ENCODE measurements around the gene HDLBP.

Gene HDLBP

DNA sequence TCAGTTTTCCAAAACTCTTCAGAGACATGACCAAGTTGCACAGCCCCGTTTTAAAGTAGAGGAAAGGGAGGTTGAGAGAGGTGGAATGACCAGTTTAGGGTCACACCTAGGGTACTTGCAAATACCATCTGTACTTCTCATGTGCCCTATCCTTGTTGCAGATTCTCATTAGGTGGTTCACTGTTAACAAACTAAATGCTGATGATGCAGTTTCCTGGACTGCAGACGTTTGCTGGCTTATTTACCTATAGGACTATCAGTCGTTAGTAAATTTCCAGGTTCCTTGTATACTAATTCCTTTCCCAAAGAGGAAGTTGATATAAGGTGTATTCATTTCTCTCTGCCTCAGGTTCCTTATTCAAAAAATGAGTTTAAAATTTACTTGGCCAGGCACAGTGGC, 42.1 kb upstream of the HDLBP start:
- H3K18ac ChIP-seq (ENCODE audit: low read length): no peak overlapping the region
- H3K9ac ChIP-seq (ENCODE audit: low read length): peak overlapping the region; percentile 49
- H3K23ac ChIP-seq (ENCODE audit: low read length): no peak overlapping the region
- no peak overlapping the region for H2BK5ac ChIP-seq (ENCODE audit: low read length)
- H4K5ac ChIP-seq (ENCODE audit: low read length): no peak overlapping the region
- peaks cover 18% of the 10 kb centered on the region for H3K4me1 ChIP-seq (ENCODE audit: control insufficient read depth, low read depth, low read length)
- H3K56ac ChIP-seq (ENCODE audit: low read length): peak overlapping the region; percentile 49
- DNase-seq: no peak
- H4K8ac ChIP-seq (ENCODE audit: low read depth, low read length): no peak overlapping the region
- H3K27me3 ChIP-seq (ENCODE audit: insufficient read depth, low read length, poor library complexity): no peaks in the 10 kb centered on the region
- H3K36me3 ChIP-seq (ENCODE audit: control insufficient read depth, insufficient read depth, low read length): no peaks in the 10 kb centered on the region
- H2BK120ac ChIP-seq (ENCODE audit: low read depth, low read length): no peak overlapping the region
- no CpG with 5 or more reads among the region's 3 CpGs for WGBS (ENCODE audit: extremely low coverage, insufficient coverage, low lambda C conversion rate)
- peaks cover 22% of the 10 kb centered on the region for H3K79me1 ChIP-seq (ENCODE audit: low read length)
- H3K4me2 ChIP-seq (ENCODE audit: low read length): peak overlapping the region; percentile 18
- H3K4me3 ChIP-seq (ENCODE audit: low read length): no peak overlapping the region
- no peak overlapping the region for H2AK5ac ChIP-seq (ENCODE audit: low read length)
- H3K79me2 ChIP-seq (ENCODE audit: control insufficient read depth, insufficient read depth, low read length): peaks cover 35% of the 10 kb centered on the region
- H3K4ac ChIP-seq (ENCODE audit: low read depth, low read length): no peak overlapping the region
- no peak overlapping the region for H2BK15ac ChIP-seq (replicated peaks; ENCODE audit: low read depth)
- no peak overlapping the region for H3K27ac ChIP-seq (ENCODE audit: low read depth, low read length)

DNA sequence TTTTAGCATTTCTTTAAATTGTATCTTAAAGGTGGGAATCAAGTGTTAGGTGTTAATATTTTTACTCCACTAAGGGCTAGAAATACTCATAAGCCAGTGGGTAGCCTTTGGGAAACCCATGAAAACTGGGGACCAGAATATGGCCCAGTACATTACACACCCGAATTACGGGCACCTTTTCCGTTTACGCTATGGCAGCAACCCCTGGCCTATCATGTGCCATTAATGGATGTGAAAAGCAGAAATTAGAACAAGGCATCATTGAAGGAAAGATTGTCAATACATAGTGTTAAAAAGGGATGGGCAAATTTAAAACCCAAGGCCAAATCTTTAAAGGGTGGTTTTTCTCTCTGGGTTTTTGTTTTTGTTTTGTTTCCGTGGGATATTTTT, 41.4 kb upstream of the HDLBP start:
- no peak overlapping the region for H4K5ac ChIP-seq (ENCODE audit: low read length)

DNA sequence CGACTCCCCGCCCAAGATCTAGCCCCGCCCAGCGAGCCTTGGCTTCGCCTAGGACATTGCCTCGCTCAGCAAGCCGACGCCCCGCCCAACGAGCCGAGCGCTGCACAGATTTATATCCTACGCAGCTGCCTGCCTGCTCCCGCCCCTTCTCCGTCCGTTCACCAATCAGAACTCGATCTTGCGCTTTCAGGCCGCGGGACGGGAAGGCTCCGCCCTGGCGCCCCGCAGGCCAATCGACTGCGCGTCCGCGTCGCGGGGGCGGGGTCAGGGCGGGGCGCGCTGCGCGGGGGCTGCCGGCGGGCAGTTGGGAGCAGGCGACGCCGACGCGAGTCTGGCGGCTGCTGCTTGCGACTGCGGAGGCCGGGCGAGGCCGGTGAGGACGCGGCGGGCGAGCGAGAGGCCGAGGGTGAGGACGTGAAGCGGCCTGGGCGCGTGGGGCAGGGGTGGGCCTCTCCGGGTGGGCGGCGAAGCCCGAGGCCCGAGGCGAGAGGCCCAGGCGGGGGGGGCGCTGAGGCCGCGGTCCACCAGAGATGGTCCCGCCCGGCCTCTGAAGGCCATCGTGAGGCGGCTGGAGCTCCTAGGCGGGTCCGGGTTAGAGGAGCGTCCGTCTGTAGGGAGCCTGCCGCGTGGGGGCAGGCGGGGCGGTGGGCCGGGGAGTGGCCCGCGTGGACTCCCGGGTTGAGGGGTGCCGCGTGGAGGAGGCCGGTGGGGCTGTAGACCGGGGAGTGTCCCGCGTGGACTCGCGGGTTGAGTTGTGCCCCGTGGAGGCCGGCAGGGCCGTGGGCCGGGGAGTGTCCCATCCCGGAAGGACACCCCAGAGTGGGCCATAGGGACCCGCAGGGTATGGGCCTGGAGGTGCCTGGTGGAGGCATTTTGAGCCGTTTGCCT, 40.8 kb upstream of the HDLBP start, which contains the start of gene FARP2:
Gene FARP2, plus strand, starts transcription at position 303 of the 888 bp plus-strand sequence. CDS start 16,823 bp downstream, outside the sequence.
- Histone ChIP-seq H2BK15ac (replicated peaks; ENCODE audit: low read depth) (no peak within 1 kb of the TSS), H3K4ac (ENCODE audit: low read depth, low read length) (peak within 1 kb of the TSS; percentile 64), H3K36me3 (ENCODE audit: control insufficient read depth, insufficient read depth, low read length) (peaks cover 2% of the 10 kb centered on the region), H3K27me3 (ENCODE audit: insufficient read depth, low read length, poor library complexity) (no peaks in the 10 kb centered on the region), H2AK5ac (ENCODE audit: low read length) (no peak within 1 kb of the TSS), H3K23ac (ENCODE audit: low read length) (no peak within 1 kb of the TSS), H3K4me3 (ENCODE audit: low read length) (peak within 1 kb of the TSS; percentile 84), H4K8ac (ENCODE audit: low read depth, low read length) (no peak within 1 kb of the TSS), H3K18ac (ENCODE audit: low read length) (peak within 1 kb of the TSS; percentile 43), H2BK120ac (ENCODE audit: low read depth, low read length) (no peak within 1 kb of the TSS), H3K9ac (ENCODE audit: low read length) (peak within 1 kb of the TSS; percentile 87), H3K4me1 (ENCODE audit: control insufficient read depth, low read depth, low read length) (peaks cover 18% of the 10 kb centered on the region), H3K27ac (ENCODE audit: low read depth, low read length) (peak within 1 kb of the TSS; percentile 65), H3K4me2 (ENCODE audit: low read length) (peak within 1 kb of the TSS; percentile 87), H2BK5ac (ENCODE audit: low read length) (no peak within 1 kb of the TSS), H4K5ac (ENCODE audit: low read length) (no peak within 1 kb of the TSS), H3K79me2 (ENCODE audit: control insufficient read depth, insufficient read depth, low read length) (peaks cover 35% of the 10 kb centered on the region), H3K79me1 (ENCODE audit: low read length) (peaks cover 22% of the 10 kb centered on the region), H3K56ac (ENCODE audit: low read length) (peak within 1 kb of the TSS; percentile 94)
- no CpG with 5 or more reads among the region's 101 CpGs for WGBS (ENCODE audit: extremely low coverage, insufficient coverage, low lambda C conversion rate)
- DNase-seq: peak; percentile 99

More for the DNA sequence above, 41.4 kb upstream of the HDLBP start:
- H3K4ac ChIP-seq (ENCODE audit: low read depth, low read length): no peak overlapping the region
- H3K36me3 ChIP-seq (ENCODE audit: control insufficient read depth, insufficient read depth, low read length): no peaks in the 10 kb centered on the region
- no peak overlapping the region for H3K18ac ChIP-seq (ENCODE audit: low read length)
- H3K79me1 ChIP-seq (ENCODE audit: low read length): peaks cover 22% of the 10 kb centered on the region
- no peak overlapping the region for H4K8ac ChIP-seq (ENCODE audit: low read depth, low read length)
- H2AK5ac ChIP-seq (ENCODE audit: low read length): no peak overlapping the region
- peaks cover 35% of the 10 kb centered on the region for H3K79me2 ChIP-seq (ENCODE audit: control insufficient read depth, insufficient read depth, low read length)
- no peaks in the 10 kb centered on the region for H3K27me3 ChIP-seq (ENCODE audit: insufficient read depth, low read length, poor library complexity)
- H2BK5ac ChIP-seq (ENCODE audit: low read length): no peak overlapping the region
- peak overlapping the region; percentile 94 for H3K56ac ChIP-seq (ENCODE audit: low read length)
- peak overlapping the region; percentile 84 for H3K4me3 ChIP-seq (ENCODE audit: low read length)
- H3K27ac ChIP-seq (ENCODE audit: low read depth, low read length): no peak overlapping the region
- H2BK15ac ChIP-seq (replicated peaks; ENCODE audit: low read depth): no peak overlapping the region
- no peak overlapping the region for H3K23ac ChIP-seq (ENCODE audit: low read length)
- H3K9ac ChIP-seq (ENCODE audit: low read length): peak overlapping the region; percentile 87
- H3K4me1 ChIP-seq (ENCODE audit: control insufficient read depth, low read depth, low read length): peaks cover 18% of the 10 kb centered on the region
- peak overlapping the region; percentile 87 for H3K4me2 ChIP-seq (ENCODE audit: low read length)
- no peak for DNase-seq
- H2BK120ac ChIP-seq (ENCODE audit: low read depth, low read length): no peak overlapping the region
- no CpG with 5 or more reads among the region's 5 CpGs for WGBS (ENCODE audit: extremely low coverage, insufficient coverage, low lambda C conversion rate)

DNA sequence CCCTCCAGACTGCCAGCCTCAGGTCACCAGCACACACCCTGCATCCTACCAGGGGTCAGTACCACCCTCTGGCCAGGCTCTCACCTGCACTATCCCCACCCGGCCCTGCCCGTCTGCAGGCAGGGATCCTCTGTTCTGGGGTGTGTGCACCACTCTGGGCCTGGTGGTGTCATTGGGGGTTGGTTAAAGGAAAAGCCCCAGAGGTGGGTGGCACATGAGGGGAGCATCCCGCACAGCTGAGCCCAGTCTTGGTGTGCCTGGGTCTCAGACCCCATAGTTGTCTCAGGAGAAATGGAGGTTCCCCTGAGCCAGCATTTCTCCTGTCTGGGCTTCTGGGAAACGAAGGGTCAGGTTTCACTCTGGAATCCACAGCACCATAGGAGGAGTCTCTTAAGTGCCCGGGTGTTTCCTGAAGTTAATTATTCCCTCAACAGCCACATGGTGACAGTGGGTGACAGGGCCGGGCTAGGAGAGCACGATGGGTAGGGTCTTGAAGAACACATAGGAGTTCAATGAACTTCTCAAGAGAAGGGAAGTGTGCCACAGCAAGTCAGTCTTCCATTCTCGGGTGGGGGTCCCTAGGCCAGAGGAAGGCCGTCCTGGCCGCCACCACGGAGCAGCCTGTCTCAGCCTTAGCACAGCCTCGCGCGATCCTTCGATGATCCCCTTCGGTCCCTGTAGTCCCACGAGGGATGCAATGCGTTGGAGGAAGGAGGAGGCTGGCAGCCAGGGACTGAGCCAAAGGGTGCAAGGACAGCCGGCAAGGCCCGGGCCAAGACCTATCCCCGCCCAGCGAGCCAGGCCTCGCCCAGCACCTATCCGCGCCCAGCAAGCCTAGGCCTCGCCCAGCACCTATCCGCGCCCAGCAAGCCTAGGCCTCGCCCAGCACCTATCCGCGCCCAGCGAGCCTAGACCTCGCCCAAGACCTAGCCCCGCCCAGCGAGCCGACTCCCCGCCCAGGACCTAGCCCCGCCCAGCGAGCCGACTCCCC, 39.5 kb upstream of the HDLBP start:
- H2BK5ac ChIP-seq (ENCODE audit: low read length): no peak overlapping the region
- peaks cover 21% of the 10 kb centered on the region for H3K79me1 ChIP-seq (ENCODE audit: low read length)
- no peaks in the 10 kb centered on the region for H3K27me3 ChIP-seq (ENCODE audit: insufficient read depth, low read length, poor library complexity)
- DNase-seq: peak; percentile 97
- H3K9ac ChIP-seq (ENCODE audit: low read length): peak overlapping the region; percentile 71
- H2BK15ac ChIP-seq (replicated peaks; ENCODE audit: low read depth): no peak overlapping the region
- H3K18ac ChIP-seq (ENCODE audit: low read length): no peak overlapping the region
- no peak overlapping the region for H4K5ac ChIP-seq (ENCODE audit: low read length)
- no CpG with 5 or more reads among the region's 40 CpGs for WGBS (ENCODE audit: extremely low coverage, insufficient coverage, low lambda C conversion rate)
- H3K4ac ChIP-seq (ENCODE audit: low read depth, low read length): no peak overlapping the region
- no peak overlapping the region for H2AK5ac ChIP-seq (ENCODE audit: low read length)
- peak overlapping the region; percentile 70 for H3K27ac ChIP-seq (ENCODE audit: low read depth, low read length)
- peaks cover 32% of the 10 kb centered on the region for H3K79me2 ChIP-seq (ENCODE audit: control insufficient read depth, insufficient read depth, low read length)
- H3K4me3 ChIP-seq (ENCODE audit: low read length): no peak overlapping the region
- peaks cover 15% of the 10 kb centered on the region for H3K4me1 ChIP-seq (ENCODE audit: control insufficient read depth, low read depth, low read length)
- H4K8ac ChIP-seq (ENCODE audit: low read depth, low read length): no peak overlapping the region
- H3K23ac ChIP-seq (ENCODE audit: low read length): no peak overlapping the region
- H3K56ac ChIP-seq (ENCODE audit: low read length): peak overlapping the region; percentile 82
- peaks cover 10% of the 10 kb centered on the region for H3K36me3 ChIP-seq (ENCODE audit: control insufficient read depth, insufficient read depth, low read length)
- peak overlapping the region; percentile 47 for H3K4me2 ChIP-seq (ENCODE audit: low read length)
- H2BK120ac ChIP-seq (ENCODE audit: low read depth, low read length): no peak overlapping the region

DNA sequence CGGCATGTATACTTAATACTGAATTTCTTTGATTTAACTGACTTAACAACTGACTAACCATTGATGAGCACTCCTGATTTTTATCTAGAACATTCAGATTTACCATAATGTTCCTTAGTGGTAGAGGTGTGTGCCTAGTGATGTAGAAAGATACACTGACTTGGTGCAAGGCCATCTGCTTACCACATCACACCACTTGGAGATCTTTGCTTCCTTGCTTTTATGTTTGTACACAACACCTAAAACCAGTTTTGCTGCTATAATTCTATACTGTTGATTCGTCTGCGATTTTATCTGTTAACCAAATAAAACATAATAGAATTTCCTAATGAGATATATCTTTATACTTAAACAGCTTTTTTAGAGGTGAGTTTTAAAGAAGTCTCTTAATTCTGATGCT, 36.8 kb upstream of the HDLBP start:
- Histone ChIP-seq H3K79me1 (ENCODE audit: low read length) (peaks cover 6% of the 10 kb centered on the region), H2BK5ac (ENCODE audit: low read length) (no peak overlapping the region)

More for the DNA sequence above, 36.8 kb upstream of the HDLBP start:
- no peak overlapping the region for H4K8ac ChIP-seq (ENCODE audit: low read depth, low read length)
- H3K4ac ChIP-seq (ENCODE audit: low read depth, low read length): no peak overlapping the region
- H3K9ac ChIP-seq (ENCODE audit: low read length): no peak overlapping the region
- no peak overlapping the region for H3K27ac ChIP-seq (ENCODE audit: low read depth, low read length)
- H3K27me3 ChIP-seq (ENCODE audit: insufficient read depth, low read length, poor library complexity): no peaks in the 10 kb centered on the region
- H2AK5ac ChIP-seq (ENCODE audit: low read length): no peak overlapping the region
- no peak for DNase-seq
- no peak overlapping the region for H2BK120ac ChIP-seq (ENCODE audit: low read depth, low read length)
- H3K4me3 ChIP-seq (ENCODE audit: low read length): no peak overlapping the region
- H2BK15ac ChIP-seq (replicated peaks; ENCODE audit: low read depth): no peak overlapping the region
- H3K4me2 ChIP-seq (ENCODE audit: low read length): no peak overlapping the region
- peaks cover 9% of the 10 kb centered on the region for H3K79me2 ChIP-seq (ENCODE audit: control insufficient read depth, insufficient read depth, low read length)
- no peak overlapping the region for H3K23ac ChIP-seq (ENCODE audit: low read length)
- H3K56ac ChIP-seq (ENCODE audit: low read length): no peak overlapping the region
- H3K36me3 ChIP-seq (ENCODE audit: control insufficient read depth, insufficient read depth, low read length): peaks cover 12% of the 10 kb centered on the region
- no peak overlapping the region for H4K5ac ChIP-seq (ENCODE audit: low read length)
- peaks cover 10% of the 10 kb centered on the region for H3K4me1 ChIP-seq (ENCODE audit: control insufficient read depth, low read depth, low read length)
- no CpG with 5 or more reads among the region's 3 CpGs for WGBS (ENCODE audit: extremely low coverage, insufficient coverage, low lambda C conversion rate)
- H3K18ac ChIP-seq (ENCODE audit: low read length): no peak overlapping the region

Measured in mesendoderm (in vitro differentiated cells).